Measurements from ENCODE around the gene TNFRSF19.

DNA sequence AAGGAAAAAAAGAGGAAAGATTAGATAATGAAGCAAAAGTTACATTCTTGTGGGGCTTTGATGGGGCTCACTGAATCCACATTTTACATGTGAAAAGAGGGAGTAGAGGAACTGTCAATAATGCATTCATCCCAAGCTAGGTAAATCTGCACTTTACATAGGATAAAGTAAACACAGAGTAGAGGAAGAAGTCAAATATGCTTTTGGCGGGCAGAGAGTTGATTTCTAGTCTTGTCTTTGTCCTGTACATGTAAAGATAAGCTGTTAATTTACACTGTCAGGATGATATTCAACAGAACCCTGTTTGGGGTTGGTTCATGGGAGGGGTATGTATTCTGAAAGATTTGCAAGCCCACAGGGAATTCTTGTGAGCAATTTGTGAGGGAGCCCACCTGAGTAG lies 18.0 kb upstream of the TNFRSF19 start:
- TF ChIP-seq CTCF (IDR thresholded peaks at IDR 0.05) (no peak), POLR2A (IDR thresholded peaks at IDR 0.05) (no peak)
